HG02642 (cell line): ENCODE measurements around the gene KIF24.
"Not testable (repeated sequence)": the region's sequence is repeated elsewhere in the genome, so short reads cannot be mapped to it uniquely, and the experiment has no call there.

Experiments
- ATAC-seq: cut with Tn5 transposase; IDR thresholded peaks from one replicate; pipeline ENCODE4 v1.9.1; 2021; ENCODE audit warnings: mild to moderate bottlenecking; ENCODE audit not compliant: unreplicated experiment, poor library complexity

KIF24 gene

GRCh38 chr9:34328500-34328986, 525 bp downstream of the KIF24 start:
- no peak for ATAC-seq

- no peak for ATAC-seq
Observed at GRCh38 chr9:34326690-34327089, 2.4 kb downstream of the KIF24 start.

- no peak for ATAC-seq
Observed at GRCh38 chr9:34322899-34323591, 6.0 kb downstream of the KIF24 start.

GRCh38 chr9:34321451-34321850, 7.6 kb downstream of the KIF24 start:
- ATAC-seq, result no peak

GRCh38 chr9:34318163-34318790, 10.8 kb downstream of the KIF24 start:
- no peak for ATAC-seq

- no peak for ATAC-seq
Observed at GRCh38 chr9:34317436-34317835, 11.6 kb downstream of the KIF24 start.

GRCh38 chr9:34311499-34312185, 17.4 kb downstream of the KIF24 start:
- no peak for ATAC-seq

GRCh38 chr9:34310215-34310614, 18.9 kb downstream of the KIF24 start:
- no peak for ATAC-seq

- ATAC-seq, result not testable (repeated sequence)
Observed at GRCh38 chr9:34308316-34308715, 20.8 kb downstream of the KIF24 start.

GRCh38 chr9:34301064-34301463, 28.0 kb downstream of the KIF24 start:
- ATAC-seq, result not testable (repeated sequence)

- no peak for ATAC-seq
Observed at GRCh38 chr9:34292552-34292951, 36.5 kb downstream of the KIF24 start.

GRCh38 chr9:34291423-34291822, 37.6 kb downstream of the KIF24 start:
- ATAC-seq, result no peak

GRCh38 chr9:34291023-34291422, 38.0 kb downstream of the KIF24 start:
- ATAC-seq, result no peak

- ATAC-seq, result no peak
Observed at GRCh38 chr9:34289159-34289558, 39.9 kb downstream of the KIF24 start.

GRCh38 chr9:34282096-34282495, 47.0 kb downstream of the KIF24 start:
- ATAC-seq, result no peak

- ATAC-seq, result no peak
Observed at GRCh38 chr9:34279411-34279810, 49.7 kb downstream of the KIF24 start.
